HG03064 (cell line): ENCODE results near the gene PRMT3.
"Not testable (repeated sequence)": the region's sequence is repeated elsewhere in the genome, so short reads cannot be mapped to it uniquely, and the experiment has no call there.

ENCODE experiments used
- ATAC-seq: cut with Tn5 transposase; IDR thresholded peaks from one replicate; pipeline ENCODE4 v1.9.1; 2021; ENCODE audit warnings: low read depth; ENCODE audit not compliant: unreplicated experiment

The PRMT3 gene

DNA sequence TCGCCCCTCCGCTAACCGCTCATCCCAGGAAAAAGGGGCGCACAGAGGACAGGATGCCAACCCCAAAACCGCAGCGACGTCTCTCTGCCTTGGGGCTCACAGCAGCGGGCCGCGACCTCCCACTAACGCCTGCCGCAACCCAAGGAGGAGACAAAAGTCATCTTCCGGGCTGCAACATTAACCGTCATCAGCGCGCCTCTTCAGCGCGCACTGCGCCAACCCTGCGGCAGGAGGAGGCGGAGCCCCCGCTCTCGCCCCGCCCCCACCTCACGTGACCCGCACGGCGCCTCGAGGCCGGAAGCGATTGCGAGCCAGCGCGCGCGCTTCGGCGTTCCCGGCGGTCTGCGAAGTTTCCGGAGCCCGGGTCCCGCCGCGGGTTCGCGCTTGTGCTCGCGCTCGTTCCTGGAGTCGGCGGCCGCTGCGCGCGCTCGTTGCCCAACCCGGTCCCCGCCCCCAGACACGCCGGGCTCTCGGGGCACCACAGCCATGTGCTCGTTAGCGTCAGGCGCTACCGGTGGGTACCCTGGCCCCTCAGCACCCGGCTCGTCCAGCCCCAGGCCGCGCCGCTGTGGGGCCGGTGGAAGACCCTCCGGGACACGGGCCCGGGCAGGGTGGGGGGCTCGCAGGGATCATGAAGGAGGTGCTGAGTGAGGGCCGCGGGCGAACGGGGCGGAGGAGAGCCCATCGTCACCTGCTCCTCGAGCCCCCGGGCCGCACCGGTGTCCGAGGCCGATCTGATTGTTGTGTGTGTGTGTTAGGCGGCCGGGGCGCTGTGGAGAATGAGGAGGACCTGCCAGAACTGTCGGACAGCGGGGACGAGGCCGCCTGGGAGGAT, at the start of gene PRMT3:
Gene PRMT3, plus strand, starts transcription at position 456 of the 835 bp plus-strand sequence. Its CDS starts 31 bp downstream, at position 487.
- peak; percentile 88 for ATAC-seq

DNA sequence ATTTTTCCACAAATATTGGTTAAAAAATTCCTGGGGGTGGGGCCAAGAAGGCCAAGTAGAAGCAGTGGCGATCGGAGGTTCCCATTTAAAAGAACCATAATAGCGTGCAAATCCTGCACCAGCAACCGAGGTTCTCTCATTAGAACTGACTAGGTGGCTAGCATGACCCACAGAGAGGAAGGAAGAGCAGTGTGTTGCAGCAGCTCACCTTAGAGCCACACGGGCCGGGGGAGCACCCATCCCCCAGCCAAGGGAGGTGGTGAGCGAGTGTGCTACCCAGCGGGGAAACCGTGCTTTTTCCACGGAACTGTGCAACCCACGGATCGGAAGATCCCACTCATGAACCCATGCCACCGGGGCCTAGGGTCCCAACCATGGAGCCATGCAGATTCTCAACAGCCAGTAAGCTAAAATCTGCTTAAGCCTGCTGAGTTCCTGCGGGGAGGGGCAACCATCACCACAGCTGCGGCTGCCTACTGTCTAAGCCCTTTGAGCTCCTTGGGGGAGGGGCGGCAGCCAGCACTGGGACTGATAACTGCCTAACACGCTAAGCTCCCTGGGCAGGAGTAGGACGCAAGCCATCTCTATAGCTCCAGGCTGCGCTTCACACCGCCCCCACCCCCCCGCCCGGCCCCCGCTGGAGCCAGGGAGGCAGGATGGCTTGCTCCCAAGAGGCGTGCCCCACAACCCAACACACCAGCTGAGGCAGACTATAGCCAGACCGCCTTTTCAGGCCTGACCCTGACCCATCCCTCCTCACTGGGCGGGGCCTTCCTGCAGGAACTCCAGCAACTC, 45.0 kb upstream of the PRMT3 start:
- no peak for ATAC-seq

DNA sequence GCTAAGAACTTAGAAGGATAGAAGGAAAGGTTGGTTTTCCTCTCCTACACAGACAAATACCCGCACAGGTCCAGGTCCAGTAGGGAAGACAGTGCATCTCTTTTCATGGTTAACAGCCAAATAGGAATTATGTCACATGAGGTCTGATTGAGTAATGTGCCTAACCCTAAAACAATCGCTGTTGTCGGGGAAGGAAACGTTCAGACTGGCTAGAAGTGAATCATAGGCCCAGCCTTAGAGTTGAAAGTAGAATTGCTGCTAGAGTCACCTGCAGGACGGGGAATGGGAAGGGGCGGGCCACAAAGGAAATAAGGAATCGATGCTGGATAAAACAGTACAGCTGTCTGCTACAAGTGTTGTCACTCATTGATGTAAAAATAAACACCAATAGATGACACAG, 36.4 kb upstream of the PRMT3 start:
- no peak for ATAC-seq

DNA sequence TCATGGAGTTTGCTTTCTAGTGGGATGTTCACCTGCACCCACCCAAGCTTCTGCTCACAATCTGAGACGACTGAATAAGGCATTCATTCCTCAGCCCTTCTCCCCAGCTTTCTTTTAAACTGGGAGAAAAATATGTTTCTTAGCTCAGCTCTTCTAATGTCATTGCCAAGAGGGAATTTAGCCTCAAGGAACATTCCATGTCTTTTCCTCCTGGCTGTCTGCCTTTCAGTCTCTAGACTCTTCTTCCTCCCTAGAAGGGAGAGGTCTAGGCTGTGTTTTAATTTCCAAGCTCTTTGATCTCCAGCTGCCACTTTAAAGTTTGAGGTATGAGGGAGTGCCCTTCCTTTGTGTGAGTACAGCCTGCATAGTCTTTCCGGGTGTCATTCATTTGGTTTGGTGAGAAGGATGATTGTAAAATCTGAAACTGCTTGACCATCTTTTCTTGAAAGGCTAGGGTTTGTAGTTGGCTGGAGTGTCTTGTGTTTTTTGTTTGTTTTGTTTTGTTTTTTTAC, 35.7 kb upstream of the PRMT3 start:
- ATAC-seq = no peak

DNA sequence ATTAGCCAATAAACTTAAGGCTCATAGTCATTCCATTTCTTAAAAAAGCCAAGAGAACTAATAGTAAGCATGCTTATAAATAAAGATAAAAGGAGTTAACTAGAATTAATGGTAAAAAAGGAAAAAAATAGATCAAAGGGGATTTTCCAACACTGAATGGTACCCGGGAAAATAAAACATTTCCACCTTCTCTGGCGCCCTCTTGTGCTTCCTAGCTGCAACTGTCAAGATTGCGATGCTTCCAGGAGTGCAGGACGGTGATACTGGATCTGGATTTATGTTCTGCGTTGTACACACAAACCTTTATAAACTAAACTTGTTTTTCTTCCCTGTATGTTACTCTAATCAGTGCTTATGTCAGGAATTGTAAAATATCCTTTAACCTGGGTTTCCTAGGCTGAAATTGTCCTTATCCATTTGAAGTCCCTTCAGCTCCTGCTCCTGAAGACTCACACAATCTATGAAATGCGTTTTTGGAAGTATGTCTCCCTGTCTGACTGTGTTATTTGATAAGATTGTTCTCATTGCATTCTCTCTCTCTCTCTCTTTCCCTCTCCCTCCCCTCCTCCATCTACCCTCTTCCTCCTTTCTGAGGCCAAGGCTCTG, 33.6 kb upstream of the PRMT3 start:
- ATAC-seq = no peak

DNA sequence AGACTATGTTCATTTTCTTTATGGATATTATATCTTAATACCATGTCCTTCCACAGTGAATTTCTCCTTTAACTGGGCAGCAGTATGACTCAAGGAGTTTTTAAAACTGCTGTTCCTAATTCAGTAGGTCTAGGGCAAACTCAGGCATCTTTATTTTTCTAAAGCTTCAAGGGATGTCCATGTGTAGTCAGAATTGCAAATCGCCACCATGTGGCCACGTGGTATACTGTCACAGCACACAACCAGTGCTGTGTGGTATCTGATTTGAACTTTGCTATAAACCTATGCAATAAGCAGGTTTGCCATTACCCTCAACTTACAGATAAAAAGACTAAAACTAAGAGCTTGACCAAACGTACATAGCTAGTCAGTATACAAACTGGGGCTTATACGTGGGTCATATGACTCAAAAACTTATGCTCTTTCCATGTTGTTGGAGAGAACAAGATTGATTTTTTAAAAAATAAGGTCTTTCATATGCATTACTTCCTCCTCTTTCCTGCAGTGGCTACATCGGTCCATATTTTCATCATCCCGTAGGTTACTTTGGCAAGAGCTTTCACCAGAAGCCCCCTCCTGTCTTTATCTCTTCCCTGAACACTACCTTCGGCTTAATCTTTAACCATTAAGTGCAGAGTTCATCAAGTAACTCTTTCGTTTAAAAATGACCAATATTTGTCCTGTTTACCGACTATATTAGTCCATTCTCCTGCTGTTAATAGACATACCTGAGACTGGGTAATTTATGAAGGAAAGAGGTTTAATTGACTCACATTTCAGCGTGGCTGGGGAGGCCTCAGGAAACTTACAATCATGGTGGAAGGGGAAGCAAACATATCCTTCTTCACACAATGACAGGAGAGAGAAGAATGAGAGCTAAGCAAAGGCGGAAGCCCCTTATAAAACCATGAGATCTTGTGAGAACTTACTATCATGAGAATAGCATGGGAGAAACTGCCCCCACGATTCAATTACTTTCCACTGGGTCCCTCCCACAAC, 32.0 kb upstream of the PRMT3 start:
- peak; percentile 82 for ATAC-seq

DNA sequence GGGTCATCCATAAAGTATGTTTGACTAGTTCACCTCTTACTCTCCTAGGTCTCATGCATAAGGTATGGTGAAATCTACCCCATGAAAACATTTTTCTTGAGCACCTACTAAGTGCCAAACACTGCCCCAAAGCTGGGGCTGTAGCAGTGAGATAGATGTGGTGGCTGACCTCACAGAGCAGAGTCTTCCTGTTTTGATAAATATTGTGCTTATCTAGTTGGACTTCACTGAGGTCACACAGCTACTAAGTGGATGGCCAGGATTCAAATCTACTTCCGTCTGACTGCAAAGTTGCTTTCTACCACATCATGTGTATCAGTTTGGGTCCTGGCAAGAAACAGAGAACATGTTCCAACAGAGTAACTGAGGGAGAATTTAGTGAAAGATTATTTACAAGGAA, 30.4 kb upstream of the PRMT3 start:
- ATAC-seq = no peak

DNA sequence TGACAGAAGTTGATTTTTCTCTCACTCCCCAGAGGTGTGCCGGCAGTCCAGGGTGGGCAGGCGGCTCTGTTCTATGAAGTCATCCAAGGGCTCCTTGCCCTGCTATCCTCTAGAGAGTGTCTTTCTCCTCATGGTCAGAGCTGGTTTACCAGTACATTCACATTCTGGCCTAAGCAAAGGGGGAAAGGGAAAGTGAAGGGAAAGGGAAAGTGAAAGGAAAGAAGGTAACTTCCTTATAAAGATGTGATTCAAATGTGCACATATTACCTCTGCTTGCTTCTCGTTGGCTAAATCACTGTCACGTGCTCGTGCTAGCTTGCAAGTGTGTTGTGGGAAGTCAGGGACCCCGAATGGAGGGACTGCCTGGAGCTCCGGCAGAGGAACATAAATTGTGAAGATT, 26.9 kb upstream of the PRMT3 start:
- no peak for ATAC-seq

DNA sequence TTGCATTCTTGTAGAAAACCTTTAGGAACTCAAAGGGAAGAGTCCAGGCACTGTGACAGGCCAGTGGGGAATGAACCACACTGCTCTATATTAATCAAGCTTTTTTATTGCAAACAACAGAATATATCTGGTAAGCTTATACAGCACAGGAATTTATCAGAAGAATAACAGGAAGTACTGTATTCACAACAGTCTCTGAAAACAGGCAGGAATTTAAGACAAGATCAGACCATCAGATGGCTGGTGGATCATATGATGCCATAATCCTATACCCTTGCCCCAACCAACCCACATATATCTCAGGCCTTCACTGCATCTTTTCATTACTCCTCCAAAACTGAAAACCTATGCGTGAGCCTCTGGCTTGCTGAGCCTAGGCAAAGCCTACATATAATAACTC, 25.0 kb upstream of the PRMT3 start:
- no peak for ATAC-seq

DNA sequence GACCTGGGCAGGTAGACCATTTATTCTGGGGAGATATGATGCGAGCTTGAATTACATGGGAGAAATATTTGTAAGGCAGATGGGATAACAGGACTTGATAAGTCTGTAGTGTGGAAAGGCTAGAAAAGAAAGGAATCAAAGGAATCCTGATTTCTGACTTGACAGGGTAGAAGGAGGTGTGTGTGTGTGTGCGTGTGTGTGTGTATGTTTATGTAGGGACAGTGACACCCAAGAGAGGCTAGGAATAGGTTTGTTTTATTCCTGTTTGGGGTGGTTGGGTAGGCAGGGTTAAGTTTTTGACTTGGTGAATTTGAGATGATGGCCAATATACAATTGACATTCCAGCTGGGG, 24.4 kb upstream of the PRMT3 start:
- peak; percentile 2 for ATAC-seq

DNA sequence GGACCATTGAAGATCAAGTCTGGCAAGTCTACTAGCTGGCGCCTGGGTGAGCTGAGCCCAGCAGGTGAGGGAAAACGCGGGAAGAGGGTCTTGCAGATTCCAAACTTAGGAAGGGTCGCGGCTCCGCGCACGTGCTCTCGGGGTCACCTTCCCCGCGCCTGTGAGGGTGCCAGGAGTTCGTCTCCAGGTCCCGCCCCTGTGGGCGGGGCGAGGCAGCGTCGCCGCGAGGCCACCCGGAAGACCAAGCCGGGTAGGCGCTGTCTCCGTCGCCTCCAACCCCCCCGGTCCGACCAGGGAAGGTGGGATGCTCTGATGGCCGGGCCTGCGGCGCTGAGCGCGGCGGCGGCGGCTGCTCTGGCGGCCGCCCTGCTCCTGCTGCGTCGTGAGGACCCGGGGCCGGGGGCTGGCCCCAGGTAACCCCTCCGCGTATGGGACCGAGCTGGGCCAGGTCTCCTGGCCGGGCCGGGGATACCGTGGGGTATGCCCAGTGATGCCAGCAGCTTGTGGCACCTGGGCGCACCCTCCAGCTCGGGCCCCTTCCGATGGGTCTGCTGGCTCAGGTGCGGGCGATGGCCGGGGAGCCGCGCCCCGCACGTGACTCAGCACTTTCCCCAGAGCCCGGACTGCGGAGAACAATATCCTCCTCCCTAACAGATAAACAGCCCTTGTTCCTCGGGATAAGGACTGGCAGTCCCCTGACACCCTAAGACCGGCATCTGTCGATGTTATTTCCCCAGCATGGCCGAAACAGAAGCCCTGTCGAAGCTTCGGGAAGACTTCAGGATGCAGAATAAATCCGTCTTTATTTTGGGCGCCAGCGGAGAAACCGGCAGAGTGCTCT, 23.8 kb upstream of the PRMT3 start, which contains the start of gene HTATIP2:
Gene HTATIP2, plus strand, starts transcription at position 215 of the 841 bp plus-strand sequence. Its CDS starts 524 bp downstream, at position 739.
- peak; percentile 95 for ATAC-seq

DNA sequence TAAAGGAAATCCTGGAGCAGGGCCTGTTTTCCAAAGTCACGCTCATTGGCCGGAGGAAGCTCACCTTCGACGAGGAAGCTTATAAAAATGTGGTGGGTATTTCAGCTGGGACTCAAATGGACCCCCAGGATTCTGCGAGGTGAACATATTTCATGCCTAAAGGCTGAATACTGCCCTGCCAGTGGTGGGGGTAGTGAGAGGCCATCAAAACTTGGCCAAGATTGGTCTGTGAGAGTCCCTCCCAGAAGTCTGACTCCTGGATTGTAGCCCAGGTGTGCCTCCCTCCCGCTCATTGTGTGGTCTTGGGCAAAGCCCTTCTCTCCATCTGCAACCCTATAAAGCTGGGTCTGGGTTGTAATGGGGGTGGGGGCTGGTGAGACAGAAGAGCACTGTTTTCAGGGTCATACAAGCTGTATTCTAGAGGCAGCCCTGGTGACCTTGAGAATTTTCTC, 23.1 kb upstream of the PRMT3 start:
- ATAC-seq = no peak

DNA sequence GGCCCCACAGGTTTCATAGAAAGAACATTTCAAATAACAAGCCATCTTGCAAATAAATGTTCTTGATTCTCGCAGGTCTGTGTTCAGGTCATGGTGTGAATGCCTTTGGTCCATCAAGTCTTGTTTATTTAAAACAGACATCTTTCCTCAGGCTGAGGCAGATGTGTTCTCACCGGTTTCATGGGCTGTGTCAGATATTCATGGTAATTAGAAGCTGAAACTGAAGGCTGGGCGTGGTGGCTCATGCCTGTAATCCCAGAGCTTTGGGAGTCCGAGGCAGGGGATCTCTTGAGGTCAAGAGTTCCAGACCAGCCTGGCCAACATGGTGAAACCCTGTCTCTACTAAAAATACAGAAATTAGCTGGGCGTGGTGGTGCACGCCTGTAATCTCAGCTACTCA, 22.1 kb upstream of the PRMT3 start:
- not testable (repeated sequence) for ATAC-seq

DNA sequence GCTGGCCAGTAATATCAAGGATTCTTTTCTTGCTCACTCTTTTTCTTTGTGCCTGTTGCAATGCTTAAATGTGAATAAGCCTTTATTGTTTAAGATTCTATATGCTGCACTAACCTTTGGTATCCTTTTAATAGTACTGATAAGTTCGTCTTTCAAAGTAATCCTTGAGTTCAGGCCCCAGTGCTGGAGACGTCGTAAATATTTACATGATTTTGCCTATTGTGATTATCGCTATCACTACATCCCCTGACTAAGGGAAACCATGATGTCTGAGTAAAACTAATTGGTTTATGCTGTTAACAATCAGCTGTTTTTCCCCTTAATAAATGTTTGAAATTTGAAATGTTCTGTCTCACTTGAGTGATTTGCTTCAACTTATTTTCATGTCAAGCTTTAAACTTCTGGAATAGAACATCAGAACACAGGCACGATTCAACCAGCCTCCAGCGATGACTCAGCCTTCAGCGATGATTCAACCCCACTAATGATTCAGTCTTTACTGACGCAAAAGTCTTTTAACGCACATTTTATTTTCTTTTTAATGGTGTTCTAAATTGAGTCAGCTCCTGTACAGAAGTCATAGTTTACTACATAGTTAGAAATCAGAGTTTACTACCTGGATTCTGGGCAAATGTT, 20.1 kb upstream of the PRMT3 start:
- no peak for ATAC-seq

DNA sequence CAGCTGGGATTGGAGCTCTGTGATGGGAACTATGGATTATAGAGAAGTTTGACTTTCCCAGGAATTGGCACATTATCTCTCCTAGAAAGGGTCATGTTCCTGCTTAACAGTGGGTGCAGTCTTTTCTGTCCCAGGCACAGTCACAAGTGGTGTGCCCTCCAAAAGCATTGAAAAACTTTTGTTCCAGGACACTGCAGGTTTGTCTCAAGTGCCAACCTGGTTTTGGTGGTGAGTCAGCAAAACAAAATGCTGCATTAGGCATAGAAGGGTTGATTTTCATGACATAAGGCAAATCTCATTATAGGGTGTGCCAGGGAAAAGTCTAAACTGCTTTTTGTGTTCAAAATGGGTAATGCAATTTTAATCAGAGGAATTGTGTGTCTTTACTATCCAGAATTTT, 19.1 kb upstream of the PRMT3 start:
- no peak for ATAC-seq

DNA sequence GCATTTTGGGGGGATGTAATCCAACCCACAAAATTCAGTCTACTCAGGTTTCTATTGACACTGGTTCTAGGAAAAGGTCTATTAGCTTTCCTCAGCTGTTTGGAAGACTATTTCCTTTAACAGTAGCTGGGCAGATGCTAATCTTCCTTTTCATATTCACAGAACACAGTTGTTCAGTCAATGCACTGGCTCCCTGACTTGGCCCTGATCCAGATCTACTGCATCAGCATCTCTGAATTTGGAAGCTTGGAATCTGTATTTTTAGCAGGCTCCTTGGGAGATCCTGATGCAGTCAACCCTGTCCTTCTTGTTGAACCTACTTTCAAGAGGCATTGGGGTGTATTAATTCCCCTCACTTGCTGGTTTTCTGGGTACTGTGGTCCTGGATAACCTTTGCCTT, 17.7 kb upstream of the PRMT3 start:
- no peak for ATAC-seq

DNA sequence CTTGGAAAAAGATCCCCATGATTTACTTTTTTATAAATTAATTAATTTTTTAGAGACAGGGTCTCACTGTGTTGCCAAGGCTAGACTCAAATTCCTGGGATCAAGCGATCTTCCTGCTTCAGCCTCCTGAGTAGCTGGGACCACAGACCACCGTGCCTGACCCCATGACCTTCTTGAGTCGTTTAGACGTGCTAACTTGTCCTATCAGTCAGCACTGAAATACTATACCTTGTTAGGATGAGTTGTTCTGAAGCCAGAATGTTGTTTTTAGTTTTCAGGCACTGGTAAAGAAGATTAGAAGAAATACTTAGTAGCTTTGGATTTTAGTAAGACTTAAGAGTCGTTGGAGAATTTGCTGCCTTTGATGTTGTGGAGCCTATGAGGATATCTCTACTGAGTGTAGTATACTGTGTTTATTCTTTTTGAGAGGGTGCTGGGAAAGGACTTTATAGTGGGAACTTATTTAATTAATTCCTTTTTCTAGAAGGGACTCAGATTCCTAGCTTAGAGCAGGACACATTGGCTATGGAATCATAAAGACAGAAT, 15.4 kb upstream of the PRMT3 start:
- no peak for ATAC-seq

DNA sequence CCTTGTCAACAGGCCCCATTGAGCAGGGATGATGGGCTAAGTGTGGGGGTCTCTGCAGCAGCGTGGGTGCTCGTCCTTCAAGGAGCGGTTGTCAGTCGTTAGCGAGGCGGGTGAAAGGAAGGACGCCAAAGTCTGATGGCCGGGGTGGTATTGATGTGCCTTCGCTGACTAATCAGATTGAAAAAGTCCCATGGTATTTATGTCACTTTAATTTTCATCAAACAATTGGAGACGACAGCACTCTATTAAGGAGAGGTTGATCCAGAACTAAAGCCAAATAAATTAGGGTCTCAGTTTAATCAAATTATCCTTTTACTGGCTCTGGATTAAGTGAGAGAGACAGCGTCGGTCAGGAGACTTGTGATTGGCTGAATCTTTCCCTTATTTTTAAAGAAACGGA, 14.4 kb upstream of the PRMT3 start:
- no peak for ATAC-seq
